HG03520 (cell line): Measurements from ENCODE around the gene PARP15.
A peak's percentile ranks its signal among the peaks of the same experiment; 100 is the strongest.

ENCODE experiments used
- ATAC-seq: cut with Tn5 transposase; IDR thresholded peaks from one replicate; pipeline ENCODE4 v1.9.1; 2021; ENCODE audit warnings: mild to moderate bottlenecking, moderate library complexity; ENCODE audit not compliant: unreplicated experiment

Gene PARP15

GRCh38 chr3:122568755-122569154 lies 8.7 kb upstream of the PARP15 start:
- ATAC-seq = no peak

- no peak for ATAC-seq
Measured at GRCh38 chr3:122572940-122573412, 4.5 kb upstream of the PARP15 start.

GRCh38 chr3:122576174-122576940 lies 1.1 kb upstream of the PARP15 start:
- ATAC-seq = peak; percentile 78

GRCh38 chr3:122578069-122578740 lies 755 bp downstream of the PARP15 start:
- ATAC-seq = no peak

GRCh38 chr3:122580470-122580869 lies 3.0 kb downstream of the PARP15 start:
- no peak for ATAC-seq

- no peak for ATAC-seq
Measured at GRCh38 chr3:122581622-122582021, 4.2 kb downstream of the PARP15 start.

- no peak for ATAC-seq
Measured at GRCh38 chr3:122582390-122582789, 4.9 kb downstream of the PARP15 start.

- ATAC-seq = no peak
Measured at GRCh38 chr3:122586098-122586497, 8.6 kb downstream of the PARP15 start.

- ATAC-seq = no peak
Measured at GRCh38 chr3:122586773-122587485, 9.5 kb downstream of the PARP15 start.

GRCh38 chr3:122587572-122587971 lies 10.1 kb downstream of the PARP15 start:
- ATAC-seq = no peak

GRCh38 chr3:122589297-122589696 lies 11.8 kb downstream of the PARP15 start:
- no peak for ATAC-seq

GRCh38 chr3:122590610-122591009 lies 13.2 kb downstream of the PARP15 start:
- no peak for ATAC-seq

- ATAC-seq = no peak
Measured at GRCh38 chr3:122594025-122594424, 16.6 kb downstream of the PARP15 start.

GRCh38 chr3:122598151-122598550 lies 20.7 kb downstream of the PARP15 start:
- no peak for ATAC-seq

- ATAC-seq = no peak
Measured at GRCh38 chr3:122598556-122598955, 21.1 kb downstream of the PARP15 start.

- no peak for ATAC-seq
Measured at GRCh38 chr3:122602011-122602710, 24.7 kb downstream of the PARP15 start.

GRCh38 chr3:122603056-122603455 lies 25.6 kb downstream of the PARP15 start:
- no peak for ATAC-seq

- ATAC-seq = no peak
Measured at GRCh38 chr3:122606330-122606729, 28.9 kb downstream of the PARP15 start.

GRCh38 chr3:122608916-122609315 lies 31.5 kb downstream of the PARP15 start:
- no peak for ATAC-seq

GRCh38 chr3:122609798-122610559 lies 32.5 kb downstream of the PARP15 start:
- ATAC-seq = peak; percentile 95
